ENCODE data around the gene SNRPD3. TPM values are rescaled to one million over a fixed set of nuclear protein-coding genes. Genes with fewer than 3 reads are reported as not detected.

Gene SNRPD3
- total RNA-seq: 146 and 209 TPM in 2 replicates

GRCh38 chr22:24555165-24556039, at the start of gene SNRPD3:
TSS of gene SNRPD3 (plus strand) at chr22:24555999. CDS start at chr22:24557675, 1,676 bp downstream.

GRCh38 chr22:24554313-24555164, 1.3 kb upstream of the SNRPD3 start, which contains the start of gene GUCD1:
TSS of gene GUCD1 (minus strand) at chr22:24555138. CDS start at chr22:24554991, 147 bp downstream.

GRCh38 chr22:24592851-24593558, 37.2 kb downstream of the SNRPD3 start, which contains the start of gene LRRC75B:
TSS of gene LRRC75B (minus strand) at chr22:24593073. CDS start at chr22:24593039, 34 bp downstream.

GRCh38 chr22:24602847-24603769, 47.3 kb downstream of the SNRPD3 start, which contains the start of gene GGT1:
TSS of gene GGT1 (plus strand) at chr22:24603193. CDS start at chr22:24611082, 7,889 bp downstream.

Other genes with a start within 250 kb of the SNRPD3 start
- 13.4 and 14.2 TPM in 2 replicates for gene ADORA2A, start 128.4 kb upstream of the SNRPD3 start, total RNA-seq
- gene UPB1, start 60.7 kb upstream of the SNRPD3 start, total RNA-seq: under 0.01 TPM in 1 of 2 replicates, not detected in the other
- 174 and 179 TPM in 2 replicates for gene GUCD1, start 861 bp upstream of the SNRPD3 start, total RNA-seq
- gene LRRC75B, start 37.1 kb downstream of the SNRPD3 start, total RNA-seq: 1.3 and 3.3 TPM in 2 replicates
- gene GGT1, start 47.2 kb downstream of the SNRPD3 start, total RNA-seq: 0.97 and 1.7 TPM in 2 replicates
- gene PIWIL3, start 218.7 kb downstream of the SNRPD3 start, total RNA-seq: not detected in 2 replicates

Data from bladder microvascular endothelial cell (primary cell).